B cell (primary cell): ENCODE data around the gene ARSA. TPM values are rescaled to one million over a fixed set of nuclear protein-coding genes. Genes with fewer than 3 reads are reported as not detected.

Experiments used
- ATAC-seq: fragments of 200-7000 bp; cut with Tn5 transposase; one replicate; pipeline ENCODE4 v1.10.0; 2021; ENCODE audit warnings: low read depth, mild to moderate bottlenecking, moderate number of reproducible peaks, moderate library complexity
- CTCF ChIA-PET: fragments of 350-600 bp; sonication (Branson Sonifier 250); formaldehyde crosslinking; loops from one replicate; lab custom pipeline; 2021; ENCODE audit warnings: antibody characterized with exemption, inconsistent platforms; lab: Charles Lee
- POLR2A ChIA-PET: fragments of 350-600 bp; sonication (Branson Sonifier 250); formaldehyde crosslinking; loops from one replicate; lab custom pipeline; 2021; ENCODE audit warnings: antibody characterized with exemption; lab: Charles Lee
- DNase-seq: peaks from one replicate; pipeline ENCODE4 v3.0.0; 2013
- H2AFZ ChIP-seq: 2 replicates; pipeline ENCODE4 v1.6.1; 2012; ENCODE audit warnings: mild to moderate bottlenecking, low read depth, low read length; ENCODE audit not compliant: insufficient read depth, poor library complexity, severe bottlenecking
- H3K27ac ChIP-seq, 2 donors: 1 replicate in 1 of 2; 2 replicates in 1 of 2; pipeline ENCODE4 v1.5.1; 2012 to 2013; ENCODE audit warnings: low read length in 2 of 2, mild to moderate bottlenecking in 2 of 2, moderate library complexity in 1 of 2
- H3K27me3 ChIP-seq, 4 experiments: fragments of 200-600 bp in 1 of 4; sonication (generic) in 1 of 4; replicated peaks in 1 of 4; 1 replicate in 2 of 4; 2 replicates in 2 of 4; pipeline versions ENCODE4 v1.6.1 to v1.7.0; 2013 to 2016; ENCODE audit warnings: low read length in 3 of 4, mild to moderate bottlenecking in 2 of 4, mixed read lengths in 1 of 4, moderate library complexity in 1 of 4; ENCODE audit not compliant: insufficient read depth in 4 of 4, control insufficient read depth in 3 of 4; ENCODE audit errors: control extremely low read depth in 1 of 4
- H3K36me3 ChIP-seq, 2 experiments: replicated peaks in 1 of 2; 1 replicate in 1 of 2; 2 replicates in 1 of 2; pipeline versions ENCODE4 v1.6.1 to v1.7.1; 2013; ENCODE audit warnings: low read length in 1 of 2; ENCODE audit not compliant: insufficient read depth in 2 of 2, control insufficient read depth in 1 of 2; ENCODE audit errors: control extremely low read depth in 1 of 2, extremely low read depth in 1 of 2
- H3K4me1 ChIP-seq, 2 donors: fragments of 200-600 bp in 1 of 2; sonication (generic) in 1 of 2; 1 replicate in 1 of 2; 2 replicates in 1 of 2; pipeline versions ENCODE4 v1.5.1 to v1.6.1; 2013 to 2017; ENCODE audit warnings: low read length in 2 of 2; ENCODE audit not compliant: control insufficient read depth in 2 of 2, insufficient read depth in 2 of 2
- H3K4me2 ChIP-seq: replicated peaks from 2 replicates; pipeline ENCODE3; 2012; ENCODE audit warnings: mild to moderate bottlenecking, low read depth, low read length; ENCODE audit not compliant: poor library complexity, severe bottlenecking
- H3K4me3 ChIP-seq, 5 experiments: fragments of 200-600 bp in 1 of 5; sonication (generic) in 1 of 5; 1 replicate in 3 of 5; 2 replicates in 2 of 5; pipeline versions ENCODE4 v1.5.1 to v1.7.0; 2011 to 2016; ENCODE audit warnings: low read length in 4 of 5, mild to moderate bottlenecking in 4 of 5, low read depth in 2 of 5, control low read depth in 1 of 5, moderate library complexity in 1 of 5; ENCODE audit not compliant: insufficient read depth in 1 of 5; ENCODE audit errors: control extremely low read depth in 1 of 5, extremely low read depth in 1 of 5
- H3K79me2 ChIP-seq: fragments of 200-600 bp; sonication (generic); one replicate; pipeline ENCODE4 v1.6.0; 2016; ENCODE audit warnings: low read length; ENCODE audit not compliant: control insufficient read depth, insufficient read depth
- H3K9ac ChIP-seq: fragments of 200-600 bp; sonication (generic); 2 replicates; pipeline ENCODE4 v1.6.1; 2017; ENCODE audit warnings: mild to moderate bottlenecking, low read length, moderate library complexity
- H3K9me3 ChIP-seq, 3 donors: one replicate each; pipeline versions ENCODE4 v1.6.1 to v1.7.1; 2013; ENCODE audit warnings: low read length in 2 of 3; ENCODE audit not compliant: control insufficient read depth in 2 of 3, insufficient read depth in 1 of 3; ENCODE audit errors: control extremely low read depth in 1 of 3
- H4K20me1 ChIP-seq: 2 replicates; pipeline ENCODE4 v1.6.0; 2012; ENCODE audit warnings: mild to moderate bottlenecking, low read length; ENCODE audit not compliant: insufficient read depth, control insufficient read depth, poor library complexity, severe bottlenecking
- H3K27ac Mint-ChIP-seq: one replicate; pipeline ENCODE4 v1.8.0; 2021; ENCODE audit warnings: mixed read lengths
- H3K27me3 Mint-ChIP-seq: one replicate; pipeline ENCODE4 v1.8.0; 2021; ENCODE audit warnings: mixed read lengths
- H3K4me1 Mint-ChIP-seq: one replicate; pipeline ENCODE4 v1.8.0; 2021; ENCODE audit warnings: mixed read lengths
- H3K4me3 Mint-ChIP-seq: one replicate; pipeline ENCODE4 v1.8.0; 2021; ENCODE audit warnings: mixed read lengths
- H3K9me3 Mint-ChIP-seq: one replicate; pipeline ENCODE4 v1.8.0; 2022; ENCODE audit warnings: mixed read lengths; ENCODE audit not compliant: insufficient read depth
- CTCF ChIP-seq: fragments of 200-600 bp; IDR thresholded peaks from one replicate; pipeline ENCODE4 v1.8.0; 2022; ENCODE audit warnings: antibody characterized with exemption, mild to moderate bottlenecking
- EZH2 ChIP-seq: IDR thresholded peaks from 2 replicates; pipeline ENCODE4 v1.6.1; 2012; ENCODE audit warnings: borderline replicate concordance, low read depth, mild to moderate bottlenecking, moderate library complexity, low read length; ENCODE audit not compliant: insufficient read depth, poor library complexity, severe bottlenecking
- WGBS: methylation state at CpG from one replicate; pipeline ENCODE4 v1.1.5; 2013; ENCODE audit warnings: missing lambda C conversion rate; ENCODE audit not compliant: insufficient coverage; 5-methylcytosine and 5-hydroxymethylcytosine counted together
- intact Hi-C: fragments of 100-400 bp; cut with micrococcal nuclease; formaldehyde crosslinking; loops from one replicate; pipeline ENCODE4 v1.10.0; 2022
- polyA plus RNA-seq: library from polyadenylated mRNA; depleted of rRNA; stranded (reverse); fragments of >200 nt; gene quantifications from 2 replicates; pipeline ENCODE4 v1.2.3, GENCODE V29; 2012
- total RNA-seq, 2 donors: library from RNA; stranded (reverse); fragments of 120-200 nt in 1 of 2; gene quantifications; 1 replicate in 1 of 2; 2 replicates in 1 of 2; pipeline versions ENCODE4 v1.2.3 to v1.2.4, GENCODE V29; 2013 to 2022

ARSA gene
- total and polyA plus RNA-seq, 2 donors (not counting 1 experiment from before 2014, with no cell fraction given) = 82.0 to 128 TPM

GRCh38 chr22:50601669-50602337, 26.1 kb downstream of the ARSA start:
- DNase-seq (no peak), ATAC-seq (no peak)
- WGBS = 70% methylated on average over 8 of the region's 12 CpGs
- H3K36me3 ChIP-seq = no peaks in the 10 kb centered on the region
- peaks cover 33% of the 10 kb centered on the region for H3K27me3 Mint-ChIP-seq
- intact Hi-C loops = no loop called here
- H3K9me3 Mint-ChIP-seq = no peaks in the 10 kb centered on the region
- peaks cover 12% of the 10 kb centered on the region for H3K4me1 Mint-ChIP-seq
- no peak overlapping the region for H3K27ac Mint-ChIP-seq
- no peaks in the 10 kb centered on the region for H3K79me2 ChIP-seq
- ChIA-PET POLR2A (no interaction called here), CTCF (no interaction called here)
- no peak overlapping the region for H3K27ac ChIP-seq
- peaks cover 0 to 72% (median 29%) of the 10 kb centered on the region in 4 experiments for H3K27me3 ChIP-seq
- H3K9ac ChIP-seq = no peak overlapping the region
- TF ChIP-seq EZH2 (no peak), CTCF (no peak)
- no peaks in the 10 kb centered on the region for H4K20me1 ChIP-seq
- no peak overlapping the region for H2AFZ ChIP-seq
- H3K4me2 ChIP-seq = no peak overlapping the region
- H3K4me3 Mint-ChIP-seq = peak overlapping the region; percentile 81
- no peak overlapping the region for H3K4me3 ChIP-seq
- peaks cover 0 to 10% (median 0%) of the 10 kb centered on the region in 3 donors for H3K9me3 ChIP-seq
- peaks cover 7 to 9% of the 10 kb centered on the region in 2 donors for H3K4me1 ChIP-seq

- Histone ChIP-seq H3K9ac (no peak overlapping the region), H3K9me3 (peaks cover 0 to 10% (median 0%) of the 10 kb centered on the region in 3 donors), H3K36me3 (no peaks in the 10 kb centered on the region), H3K79me2 (no peaks in the 10 kb centered on the region), H3K27ac (no peak overlapping the region), H4K20me1 (no peaks in the 10 kb centered on the region), H2AFZ (no peak overlapping the region), H3K27me3 (peaks cover 0 to 65% (median 27%) of the 10 kb centered on the region in 4 experiments), H3K4me1 (peaks cover 7 to 9% of the 10 kb centered on the region in 2 donors), H3K4me3 (no peak overlapping the region), H3K4me2 (peak overlapping the region; percentile 66)
- no peak for DNase-seq
- CTCF ChIA-PET = no interaction called here
- 12% methylated on average over 35 of the region's 52 CpGs for WGBS
- H3K4me3 Mint-ChIP-seq = peak overlapping the region; percentile 81
- intact Hi-C loops = no loop called here
- peaks cover 12% of the 10 kb centered on the region for H3K4me1 Mint-ChIP-seq
- H3K27me3 Mint-ChIP-seq = peaks cover 28% of the 10 kb centered on the region
- TF ChIP-seq EZH2 (no peak), CTCF (no peak)
- no peak overlapping the region for H3K27ac Mint-ChIP-seq
- no peak for ATAC-seq
- POLR2A ChIA-PET = no interaction called here
- H3K9me3 Mint-ChIP-seq = no peaks in the 10 kb centered on the region
Observed at GRCh38 chr22:50600967-50601668, 26.8 kb downstream of the ARSA start.
